Fibroblast of villous mesenchyme (primary cell): ENCODE measurements around the gene ARID1A. TPM values are rescaled to one million over a fixed set of nuclear protein-coding genes. Genes with fewer than 3 reads are reported as not detected.
"Not testable (repeated sequence)": the region's sequence is repeated elsewhere in the genome, so short reads cannot be mapped to it uniquely, and the experiment has no call there.

ENCODE experiments used
- DNase-seq: peaks from one replicate; pipeline ENCODE4 v3.0.0-alpha.2; 2010; ENCODE audit warnings: low read depth
- H3K4me3 ChIP-seq: 2 replicates; pipeline ENCODE4 v1.5.1; 2011; ENCODE audit warnings: low read depth, mild to moderate bottlenecking, low read length
- CTCF ChIP-seq: IDR thresholded peaks from 2 replicates; pipeline ENCODE4 v1.5.1; 2012; ENCODE audit warnings: low read depth, mild to moderate bottlenecking, low read length; ENCODE audit not compliant: insufficient read depth
- total RNA-seq: library from RNA; depleted of rRNA; stranded (reverse); fragments of >200 nt; gene quantifications from 2 replicates; pipeline ENCODE4 v1.2.3, GENCODE V29; 2012

ARID1A gene
- 24.8 and 31.1 TPM in 2 replicates for total RNA-seq

DNA sequence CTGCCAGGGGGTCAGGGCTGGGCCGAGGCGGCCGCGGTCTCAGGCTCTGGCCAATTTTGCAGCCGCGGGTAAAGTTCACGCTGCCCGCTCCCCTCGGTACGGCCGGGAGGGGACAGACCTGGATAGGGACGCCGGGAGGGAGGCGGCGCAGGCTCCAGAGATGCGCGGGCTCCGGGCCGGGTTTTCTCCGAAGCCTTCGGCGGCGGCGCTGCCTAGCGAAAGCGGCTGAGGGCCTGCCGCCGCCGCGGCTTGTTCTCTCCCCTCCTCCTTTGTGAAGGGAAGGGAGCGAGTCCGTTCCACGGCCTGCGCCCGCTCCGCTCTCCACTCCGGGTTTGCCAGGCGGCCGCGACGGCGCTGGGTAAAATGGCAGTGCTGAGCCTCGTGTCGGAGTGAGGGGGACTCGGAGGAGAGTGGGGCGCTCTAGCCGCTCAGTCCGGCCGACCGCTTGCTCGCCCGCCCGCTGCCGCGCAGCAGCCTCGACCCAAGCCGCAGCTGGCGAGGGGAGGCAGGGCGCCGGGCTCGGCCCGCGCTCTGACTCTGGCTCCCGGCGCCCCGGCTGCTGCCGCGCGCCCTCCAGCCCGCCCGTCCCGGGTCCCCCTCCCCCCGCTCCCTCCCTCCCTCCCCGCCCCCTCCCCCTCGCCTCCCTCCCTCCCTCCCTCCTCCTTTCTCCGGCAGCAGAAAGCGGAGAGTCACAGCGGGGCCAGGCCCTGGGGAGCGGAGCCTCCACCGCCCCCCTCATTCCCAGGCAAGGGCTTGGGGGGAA is at the start of gene ARID1A:
Gene ARID1A (plus strand): TSS at position 660 of the 763 bp plus-strand sequence. CDS start 389 bp downstream, outside the sequence.
- peak; percentile 9 for TF ChIP-seq CTCF
- peak within 1 kb of the TSS; percentile 80 for H3K4me3 ChIP-seq
- peak; percentile 98 for DNase-seq

- no peak for DNase-seq
- H3K4me3 ChIP-seq = no peak overlapping the region
- TF ChIP-seq CTCF = no peak
Measured at GRCh38 chr1:26664802-26665201, 31.0 kb upstream of the ARID1A start.

DNA sequence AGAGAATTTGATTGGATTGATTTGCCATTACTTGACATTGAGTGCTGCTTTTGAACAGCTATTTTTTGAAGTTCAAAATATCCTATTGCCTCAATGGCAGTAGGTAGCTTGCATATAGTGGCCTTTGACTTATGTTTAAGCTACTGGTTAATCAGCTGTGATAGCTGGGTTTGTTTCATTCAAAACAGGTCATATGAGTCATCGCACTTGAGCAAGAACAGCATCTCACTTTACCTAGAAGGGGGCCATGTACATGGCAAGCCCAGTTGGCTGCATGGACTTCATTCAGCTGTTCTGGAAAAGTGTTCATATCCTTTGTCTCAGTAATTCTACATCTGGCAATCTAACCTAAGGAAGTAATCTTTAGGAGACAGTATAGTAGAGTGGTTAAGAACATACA is 29.0 kb upstream of the ARID1A start:
- no peak for TF ChIP-seq CTCF

GRCh38 chr1:26668106-26668786 is 27.6 kb upstream of the ARID1A start:
- DNase-seq, H3K4me3 ChIP-seq: not testable (repeated sequence)

More for the DNA sequence above, 29.0 kb upstream of the ARID1A start:
- peak; percentile 20 for DNase-seq
- H3K4me3 ChIP-seq = no peak overlapping the region

DNA sequence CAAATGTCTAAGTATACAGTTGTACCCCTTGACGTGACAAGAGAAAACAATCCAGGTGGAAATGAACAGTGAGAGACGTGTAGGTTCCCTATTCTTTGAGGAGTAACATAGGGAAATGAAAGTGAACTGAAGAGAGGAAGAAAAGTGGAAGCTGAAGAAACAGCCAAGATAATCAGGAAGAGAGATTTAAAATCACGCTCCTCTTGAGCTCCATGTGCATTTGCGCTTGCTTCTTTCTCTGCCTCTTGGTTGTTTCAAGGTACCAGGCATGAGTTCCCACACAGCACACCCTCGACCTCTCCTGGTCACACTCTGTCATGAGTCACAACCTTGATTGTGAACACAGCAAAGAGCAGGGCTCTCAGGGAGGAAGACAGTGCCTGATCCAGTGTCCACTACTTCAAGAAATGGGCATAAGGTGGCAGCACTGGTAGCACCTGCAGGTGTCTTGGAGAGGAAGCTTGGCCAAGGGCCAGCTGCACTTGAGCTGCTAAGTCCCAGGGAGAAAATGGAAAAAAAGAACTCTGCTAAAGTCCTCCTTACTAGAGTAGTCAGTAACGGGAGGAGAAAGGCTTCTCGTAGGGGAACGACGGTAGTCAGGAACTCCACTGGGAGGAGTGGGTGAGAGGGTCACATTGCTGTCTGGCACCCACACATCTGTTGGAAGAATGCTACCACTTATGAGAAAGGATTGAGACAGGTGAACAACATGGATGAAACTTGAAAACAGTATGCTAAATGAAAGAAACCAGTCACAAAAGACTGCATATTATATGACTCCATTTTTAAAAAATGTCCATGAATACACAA is 18.3 kb upstream of the ARID1A start:
- TF ChIP-seq CTCF = peak; percentile 55
- DNase-seq = peak; percentile 79
- H3K4me3 ChIP-seq = peak overlapping the region; percentile 15

DNA sequence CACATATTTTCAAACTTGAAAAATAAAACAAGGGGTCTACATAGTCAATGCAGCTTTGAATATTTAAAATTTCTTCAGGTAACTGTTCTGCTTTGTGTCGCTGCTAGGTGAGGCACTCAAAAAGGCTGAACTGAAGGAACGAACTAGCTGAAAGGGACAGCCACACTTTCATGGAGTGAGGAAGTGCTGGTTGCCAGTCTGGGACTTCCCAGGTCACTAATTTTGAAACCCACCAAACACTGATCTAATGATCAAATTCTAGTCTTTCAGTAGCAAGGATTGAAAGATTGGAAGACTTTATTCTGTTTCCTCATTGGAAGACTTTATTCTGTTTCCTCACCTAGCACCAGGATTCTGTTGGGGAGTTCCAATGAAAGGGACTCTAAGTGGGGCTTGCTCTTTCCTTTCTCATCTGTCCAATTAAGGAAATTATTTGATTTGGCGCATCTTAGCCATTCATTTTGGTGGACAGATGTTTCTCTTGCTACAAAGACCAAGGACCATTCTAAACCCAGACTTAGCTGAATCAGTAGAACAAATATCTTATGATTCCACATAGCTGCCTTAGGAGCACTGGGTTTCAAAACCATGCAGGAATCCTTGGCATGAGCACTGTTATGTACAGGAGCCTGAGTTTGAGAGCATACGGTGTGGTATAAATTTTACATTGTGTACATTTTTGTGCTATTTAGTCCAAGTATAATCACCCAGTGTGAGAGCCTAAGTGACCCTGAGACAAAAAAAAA is 10.9 kb upstream of the ARID1A start:
- DNase-seq = no peak
- TF ChIP-seq CTCF = no peak
- H3K4me3 ChIP-seq = no peak overlapping the region
